ENCODE measurements around the gene SMG1. TPM values are rescaled to one million over a fixed set of nuclear protein-coding genes. Genes with fewer than 3 reads are reported as not detected.
A peak's percentile ranks its signal among the peaks of the same experiment; 100 is the strongest.
"Not testable (repeated sequence)": the region's sequence is repeated elsewhere in the genome, so short reads cannot be mapped to it uniquely, and the experiment has no call there.

The SMG1 gene
- total RNA-seq, 2 donors from 2014 or later, result 166 to 216 TPM

GRCh38 chr16:18909585-18909984 is 16.6 kb downstream of the SMG1 start:
- Mint-ChIP-seq H3K4me1 (peaks cover 22% of the 10 kb centered on the region), H3K36me3 (ENCODE audit: low read depth) (peaks cover 56% of the 10 kb centered on the region)
- not testable (repeated sequence) for H3K27ac Mint-ChIP-seq; H3K27me3 Mint-ChIP-seq; H3K9me3 Mint-ChIP-seq; H3K4me3 Mint-ChIP-seq; ATAC-seq (replicated peaks)

GRCh38 chr16:18908716-18909115 is 17.5 kb downstream of the SMG1 start:
- H3K4me1 Mint-ChIP-seq, result peaks cover 22% of the 10 kb centered on the region
- not testable (repeated sequence) for H3K9me3 Mint-ChIP-seq; ATAC-seq (replicated peaks); H3K4me3 Mint-ChIP-seq; H3K27ac Mint-ChIP-seq; H3K27me3 Mint-ChIP-seq
- H3K36me3 Mint-ChIP-seq (ENCODE audit: low read depth), result peaks cover 56% of the 10 kb centered on the region

GRCh38 chr16:18902778-18903177 is 23.4 kb downstream of the SMG1 start:
- peaks cover 35% of the 10 kb centered on the region for H3K36me3 Mint-ChIP-seq (ENCODE audit: low read depth)
- H3K4me3 Mint-ChIP-seq; H3K9me3 Mint-ChIP-seq; H3K27me3 Mint-ChIP-seq; ATAC-seq (replicated peaks): not testable (repeated sequence)
- H3K4me1 Mint-ChIP-seq, result peaks cover 28% of the 10 kb centered on the region
- H3K27ac Mint-ChIP-seq, result peak overlapping the region; percentile 45

GRCh38 chr16:18902044-18902443 is 24.2 kb downstream of the SMG1 start:
- H3K4me3 Mint-ChIP-seq; ATAC-seq (replicated peaks); H3K9me3 Mint-ChIP-seq; H3K27me3 Mint-ChIP-seq: not testable (repeated sequence)
- Mint-ChIP-seq H3K27ac (peak overlapping the region; percentile 33), H3K4me1 (peaks cover 26% of the 10 kb centered on the region), H3K36me3 (ENCODE audit: low read depth) (peaks cover 39% of the 10 kb centered on the region)

DNA sequence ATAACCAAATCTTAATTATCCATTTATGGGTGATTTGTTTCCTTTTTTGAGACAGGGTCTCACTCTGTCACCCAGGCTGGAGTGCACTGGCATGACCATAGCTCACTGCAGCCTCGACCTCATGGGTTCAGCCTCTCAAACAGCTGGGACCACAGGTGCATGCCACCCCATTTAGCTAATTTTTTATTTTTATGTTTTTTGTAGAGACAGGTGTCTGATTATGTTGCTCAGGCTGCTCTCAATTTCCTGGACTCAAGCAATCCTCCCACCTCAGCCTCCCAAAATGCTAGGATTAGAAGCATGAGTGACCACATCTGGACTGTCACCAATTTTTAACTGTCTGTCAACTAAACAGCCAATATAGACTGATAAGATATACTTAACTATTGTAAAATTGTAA is 25.0 kb downstream of the SMG1 start:
- Mint-ChIP-seq H3K36me3 (ENCODE audit: low read depth) (peaks cover 37% of the 10 kb centered on the region), H3K4me1 (peaks cover 20% of the 10 kb centered on the region)
- ATAC-seq (replicated peaks); H3K27me3 Mint-ChIP-seq; H3K4me3 Mint-ChIP-seq; H3K9me3 Mint-ChIP-seq; H3K27ac Mint-ChIP-seq: not testable (repeated sequence)

DNA sequence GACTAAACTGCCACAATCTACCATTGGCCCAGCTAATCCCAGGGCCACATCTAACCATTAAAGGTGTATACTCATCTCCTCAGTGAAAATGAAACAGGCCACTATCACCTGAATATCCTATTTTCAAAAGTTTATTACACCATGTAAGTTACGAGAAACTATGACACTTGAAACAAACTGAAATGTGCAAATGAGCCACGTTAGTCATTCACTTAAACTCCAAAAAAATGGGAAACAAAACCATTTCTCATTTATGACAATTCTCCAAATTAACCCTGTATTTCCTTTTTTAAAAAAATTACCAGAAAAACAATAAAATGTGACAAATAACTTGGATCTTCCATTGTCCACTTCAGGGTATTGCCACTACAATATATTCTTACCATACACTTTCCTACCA is 41.8 kb downstream of the SMG1 start:
- H3K27ac Mint-ChIP-seq; H3K27me3 Mint-ChIP-seq; ATAC-seq (replicated peaks); H3K9me3 Mint-ChIP-seq; H3K4me3 Mint-ChIP-seq; H3K4me1 Mint-ChIP-seq: not testable (repeated sequence)
- H3K36me3 Mint-ChIP-seq (ENCODE audit: low read depth), result peaks cover 91% of the 10 kb centered on the region

- not testable (repeated sequence) for H3K27me3 Mint-ChIP-seq; H3K4me1 Mint-ChIP-seq; H3K9me3 Mint-ChIP-seq; H3K4me3 Mint-ChIP-seq; H3K27ac Mint-ChIP-seq; ATAC-seq (replicated peaks)
- H3K36me3 Mint-ChIP-seq (ENCODE audit: low read depth), result peaks cover 98% of the 10 kb centered on the region
These were observed 48.5 kb downstream of the SMG1 start for GRCh38 chr16:18877734-18878133.

- not testable (repeated sequence) for ATAC-seq (replicated peaks); H3K4me3 Mint-ChIP-seq; H3K9me3 Mint-ChIP-seq; H3K27ac Mint-ChIP-seq; H3K27me3 Mint-ChIP-seq; H3K4me1 Mint-ChIP-seq
- H3K36me3 Mint-ChIP-seq (ENCODE audit: low read depth), result peaks cover 98% of the 10 kb centered on the region
These were observed 48.9 kb downstream of the SMG1 start for GRCh38 chr16:18877259-18877658.

DNA sequence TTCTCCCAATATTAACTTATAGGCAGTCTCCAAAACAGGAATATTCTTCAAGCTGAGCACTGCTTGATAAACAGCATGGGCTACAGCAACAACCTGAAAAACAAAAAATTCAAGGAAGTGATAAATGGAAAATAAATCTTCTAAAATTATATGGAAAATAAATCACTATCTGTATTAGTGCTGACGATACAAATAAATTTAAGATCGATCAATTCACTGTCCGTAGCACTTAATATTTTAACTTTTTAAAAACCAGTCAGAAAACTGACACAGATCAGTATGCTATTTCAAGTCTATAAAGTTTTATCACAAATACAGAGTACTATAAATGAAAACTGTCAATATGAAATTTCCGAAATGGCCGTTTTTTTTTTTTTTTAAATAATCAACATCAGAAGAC is 49.9 kb downstream of the SMG1 start:
- peaks cover 98% of the 10 kb centered on the region for H3K36me3 Mint-ChIP-seq (ENCODE audit: low read depth)
- H3K27ac Mint-ChIP-seq; H3K4me1 Mint-ChIP-seq; H3K27me3 Mint-ChIP-seq; H3K4me3 Mint-ChIP-seq; ATAC-seq (replicated peaks); H3K9me3 Mint-ChIP-seq: not testable (repeated sequence)

GRCh38 chr16:18869043-18869771 is 57.0 kb downstream of the SMG1 start:
- ATAC-seq (replicated peaks); H3K4me1 Mint-ChIP-seq; H3K9me3 Mint-ChIP-seq; H3K27me3 Mint-ChIP-seq; H3K4me3 Mint-ChIP-seq: not testable (repeated sequence)
- H3K27ac Mint-ChIP-seq, result peak overlapping the region; percentile 12
- H3K36me3 Mint-ChIP-seq (ENCODE audit: low read depth), result peaks cover 96% of the 10 kb centered on the region

DNA sequence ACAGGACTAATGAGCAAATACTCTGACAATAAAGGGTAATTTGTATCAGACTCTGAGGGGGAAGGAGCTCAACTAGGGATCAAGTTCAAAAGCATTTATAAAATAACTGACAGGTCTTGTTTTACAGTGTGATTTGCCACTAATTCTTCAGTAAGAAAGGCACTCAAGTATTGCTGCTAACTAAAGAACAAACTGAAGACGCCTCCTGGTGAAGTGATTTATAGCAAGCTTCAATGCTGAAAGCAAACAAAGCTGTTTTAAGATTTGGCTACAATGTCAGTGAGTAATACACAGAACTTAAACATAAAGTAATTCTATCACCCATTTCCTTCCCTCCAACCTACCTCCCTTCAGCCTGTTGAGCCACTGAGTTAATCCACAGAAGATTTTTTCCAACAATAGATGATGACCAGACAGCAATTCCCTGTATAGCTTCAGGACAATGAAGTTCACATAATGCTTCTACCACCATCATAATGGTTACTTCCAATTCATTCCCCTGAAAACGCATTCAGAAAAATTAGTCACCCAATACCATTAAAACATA is 59.9 kb downstream of the SMG1 start:
- H3K36me3 Mint-ChIP-seq (ENCODE audit: low read depth), result peaks cover 96% of the 10 kb centered on the region
- ATAC-seq (replicated peaks); H3K27ac Mint-ChIP-seq; H3K9me3 Mint-ChIP-seq; H3K27me3 Mint-ChIP-seq; H3K4me3 Mint-ChIP-seq: not testable (repeated sequence)
- H3K4me1 Mint-ChIP-seq, result peaks cover 12% of the 10 kb centered on the region

- H3K27ac Mint-ChIP-seq, result peak overlapping the region; percentile 89
- peaks cover 96% of the 10 kb centered on the region for H3K36me3 Mint-ChIP-seq (ENCODE audit: low read depth)
- not testable (repeated sequence) for H3K27me3 Mint-ChIP-seq; H3K4me3 Mint-ChIP-seq; ATAC-seq (replicated peaks); H3K9me3 Mint-ChIP-seq
- peaks cover 16% of the 10 kb centered on the region for H3K4me1 Mint-ChIP-seq
These were observed 63.3 kb downstream of the SMG1 start for GRCh38 chr16:18862891-18863290.

GRCh38 chr16:18855196-18855595 is 71.0 kb downstream of the SMG1 start:
- H3K27me3 Mint-ChIP-seq, result no peaks in the 10 kb centered on the region
- H3K27ac Mint-ChIP-seq, result peak overlapping the region; percentile 31
- peaks cover 99% of the 10 kb centered on the region for H3K36me3 Mint-ChIP-seq (ENCODE audit: low read depth)
- no peak overlapping the region for H3K4me3 Mint-ChIP-seq
- no peak for ATAC-seq (replicated peaks)
- H3K9me3 Mint-ChIP-seq, result no peaks in the 10 kb centered on the region
- H3K4me1 Mint-ChIP-seq, result peaks cover 11% of the 10 kb centered on the region

GRCh38 chr16:18853694-18854093 is 72.5 kb downstream of the SMG1 start:
- H3K4me3 Mint-ChIP-seq, result no peak overlapping the region
- H3K9me3 Mint-ChIP-seq, result no peaks in the 10 kb centered on the region
- peaks cover 100% of the 10 kb centered on the region for H3K36me3 Mint-ChIP-seq (ENCODE audit: low read depth)
- peaks cover 11% of the 10 kb centered on the region for H3K4me1 Mint-ChIP-seq
- H3K27ac Mint-ChIP-seq, result no peak overlapping the region
- peak; percentile 48 for ATAC-seq (replicated peaks)
- H3K27me3 Mint-ChIP-seq, result no peaks in the 10 kb centered on the region

GRCh38 chr16:18852647-18853046 is 73.6 kb downstream of the SMG1 start:
- no peaks in the 10 kb centered on the region for H3K9me3 Mint-ChIP-seq
- peaks cover 100% of the 10 kb centered on the region for H3K36me3 Mint-ChIP-seq (ENCODE audit: low read depth)
- peaks cover 11% of the 10 kb centered on the region for H3K4me1 Mint-ChIP-seq
- no peak overlapping the region for H3K4me3 Mint-ChIP-seq
- H3K27ac Mint-ChIP-seq, result peak overlapping the region; percentile 66
- no peaks in the 10 kb centered on the region for H3K27me3 Mint-ChIP-seq
- no peak for ATAC-seq (replicated peaks)
